GM18858 (cell line): ENCODE measurements around the gene B4GALT6.
A peak's percentile ranks its signal among the peaks of the same experiment; 100 is the strongest.

Experiments used
- ATAC-seq: cut with Tn5 transposase; IDR thresholded peaks from one replicate; pipeline ENCODE4 v1.9.1; 2021; ENCODE audit not compliant: unreplicated experiment

Gene B4GALT6

GRCh38 chr18:31661965-31662364 is 22.4 kb downstream of the B4GALT6 start:
- no peak for ATAC-seq

- no peak for ATAC-seq
Observed at GRCh38 chr18:31660763-31661162, 23.6 kb downstream of the B4GALT6 start.

DNA sequence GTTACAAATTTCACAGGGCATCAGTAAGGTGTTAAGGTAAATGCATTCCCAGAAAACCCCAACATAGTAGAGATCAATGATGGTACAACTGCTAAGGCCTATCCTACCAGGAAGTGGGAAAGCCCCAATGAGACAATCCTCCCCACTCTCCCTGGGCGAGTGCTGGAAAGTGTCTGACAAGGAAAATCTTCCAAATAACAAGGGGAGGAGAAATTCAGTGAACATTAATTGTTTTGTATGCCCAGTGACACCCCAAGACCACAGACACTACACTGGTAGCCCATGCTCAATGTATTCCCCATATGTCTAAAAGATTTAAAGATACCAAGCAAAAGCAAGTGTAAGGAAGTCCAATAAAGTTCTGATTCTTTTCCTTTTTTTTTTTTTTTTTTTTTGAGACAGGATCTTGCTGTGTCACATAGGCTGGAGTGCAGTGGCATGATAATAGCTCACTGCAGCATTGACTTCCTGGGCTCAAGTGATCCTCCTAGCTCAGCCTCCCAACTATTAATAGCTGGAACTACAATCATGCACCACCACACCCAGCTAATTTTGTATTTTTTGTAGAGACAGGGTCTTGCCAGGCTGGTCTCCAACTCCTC is 24.7 kb downstream of the B4GALT6 start:
- no peak for ATAC-seq

- peak; percentile 54 for ATAC-seq
Observed at GRCh38 chr18:31658670-31659575, 25.5 kb downstream of the B4GALT6 start.

DNA sequence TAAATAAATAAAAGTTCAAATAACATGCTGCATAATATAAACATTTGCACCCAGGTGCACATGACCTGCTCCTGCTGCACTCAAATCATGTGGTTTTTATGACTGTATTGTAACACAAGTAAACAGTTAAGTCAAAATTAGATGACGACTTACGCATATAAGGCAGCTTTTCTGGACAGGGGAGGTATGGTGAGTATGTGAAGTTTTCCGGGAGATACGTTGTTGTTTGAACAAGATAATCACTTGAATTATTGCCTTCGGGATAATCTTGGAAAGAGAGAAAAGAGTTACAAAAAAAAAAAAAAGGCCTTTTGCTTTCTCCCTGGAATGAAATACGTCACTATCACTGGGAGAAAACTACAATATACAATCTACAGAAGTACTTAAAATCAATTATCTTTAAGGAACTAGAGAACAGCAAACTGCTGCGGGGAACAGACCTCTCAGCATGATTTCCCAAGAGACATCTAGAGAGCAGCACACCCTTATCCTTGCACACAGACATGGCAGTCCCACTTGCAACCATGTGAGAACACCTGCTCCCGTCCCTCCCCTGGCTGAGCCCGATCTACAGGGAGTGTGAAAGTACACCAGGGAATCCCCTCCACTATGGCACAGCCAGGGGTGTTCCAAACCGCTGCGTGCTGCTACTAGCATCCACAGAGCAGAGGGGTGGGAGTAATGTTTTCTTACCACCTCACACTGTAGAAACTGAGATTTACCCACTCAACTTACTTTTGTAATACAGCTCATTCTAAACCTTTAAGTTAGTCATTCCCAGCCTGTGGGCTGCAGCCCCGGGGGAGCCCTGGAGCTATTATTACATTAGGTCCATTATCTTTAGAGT is 26.3 kb downstream of the B4GALT6 start:
- ATAC-seq: peak; percentile 83

DNA sequence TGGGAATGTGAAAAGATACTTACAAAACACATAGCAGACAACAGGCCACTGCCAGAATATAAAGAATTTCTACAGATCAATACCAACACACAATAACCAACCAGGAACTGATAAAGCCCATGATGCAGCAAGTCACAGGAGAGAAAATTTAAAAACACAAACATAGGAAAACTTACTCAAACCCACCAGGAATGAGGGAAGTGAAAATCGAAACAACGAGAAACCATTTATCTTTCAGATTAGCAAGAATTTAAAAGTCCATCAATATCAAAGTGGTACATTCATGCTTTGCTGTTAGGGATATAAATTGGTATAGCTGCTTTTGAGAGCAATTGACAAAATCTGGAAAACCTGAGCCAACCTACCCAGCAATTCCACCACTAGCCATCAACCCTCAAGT is 27.6 kb downstream of the B4GALT6 start:
- ATAC-seq: no peak

GRCh38 chr18:31655354-31655753 is 29.0 kb downstream of the B4GALT6 start:
- no peak for ATAC-seq

DNA sequence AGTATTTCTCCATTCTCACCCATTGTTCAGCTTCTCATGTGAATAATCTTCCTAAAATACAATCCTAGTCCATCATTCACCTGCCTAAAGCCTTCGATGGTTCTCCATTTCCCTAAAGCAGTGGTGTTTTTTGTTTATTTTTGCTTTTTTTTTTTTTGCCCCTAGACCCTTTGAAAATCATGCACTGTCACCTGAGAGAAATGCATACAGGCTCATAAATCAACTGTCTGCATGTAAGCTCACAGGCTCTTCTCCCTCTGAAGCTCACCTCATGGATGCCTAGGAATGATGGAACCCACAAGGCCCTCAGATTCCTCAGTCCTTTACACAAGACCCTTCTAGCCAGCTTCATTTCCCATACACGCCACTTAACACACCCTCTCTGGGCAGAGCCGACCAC is 31.5 kb downstream of the B4GALT6 start:
- no peak for ATAC-seq

GRCh38 chr18:31652357-31652756 is 32.0 kb downstream of the B4GALT6 start:
- ATAC-seq: no peak

- ATAC-seq: no peak
Observed at GRCh38 chr18:31651369-31651768, 33.0 kb downstream of the B4GALT6 start.

DNA sequence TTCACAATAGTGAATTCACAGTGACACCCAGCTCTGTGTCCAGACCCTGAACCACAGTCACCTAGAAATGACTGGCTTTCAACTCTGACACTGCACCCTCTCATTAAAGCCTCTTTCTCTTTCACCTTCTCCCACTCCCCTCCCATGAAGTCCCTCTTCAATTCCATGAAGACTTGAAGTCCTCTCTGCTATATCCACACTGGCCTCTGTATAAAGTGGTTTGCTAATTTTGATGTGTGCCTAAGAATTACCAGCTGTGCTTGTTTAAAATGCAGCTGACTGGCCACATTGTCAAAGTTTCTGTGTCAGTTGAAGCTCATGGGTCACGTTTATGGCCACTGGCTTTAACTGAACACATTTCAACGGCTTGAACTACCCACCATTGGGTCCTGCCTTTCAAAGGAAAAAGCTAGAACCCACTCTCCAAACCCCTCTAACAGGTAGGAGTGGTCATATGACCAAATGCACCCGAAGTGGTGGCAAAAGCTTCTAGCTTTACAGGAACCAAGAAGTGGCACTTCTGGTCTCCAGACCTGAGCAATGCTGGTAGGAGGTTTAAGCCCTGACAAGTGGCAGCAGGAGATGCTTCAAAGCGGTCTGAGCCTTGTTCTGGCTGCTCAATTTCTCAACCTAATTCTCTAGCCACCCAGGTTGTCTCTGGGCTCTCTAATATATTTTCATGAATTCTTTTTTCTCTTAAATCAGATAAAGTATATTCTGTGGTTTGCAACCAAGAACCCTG is 34.2 kb downstream of the B4GALT6 start:
- peak; percentile 33 for ATAC-seq

DNA sequence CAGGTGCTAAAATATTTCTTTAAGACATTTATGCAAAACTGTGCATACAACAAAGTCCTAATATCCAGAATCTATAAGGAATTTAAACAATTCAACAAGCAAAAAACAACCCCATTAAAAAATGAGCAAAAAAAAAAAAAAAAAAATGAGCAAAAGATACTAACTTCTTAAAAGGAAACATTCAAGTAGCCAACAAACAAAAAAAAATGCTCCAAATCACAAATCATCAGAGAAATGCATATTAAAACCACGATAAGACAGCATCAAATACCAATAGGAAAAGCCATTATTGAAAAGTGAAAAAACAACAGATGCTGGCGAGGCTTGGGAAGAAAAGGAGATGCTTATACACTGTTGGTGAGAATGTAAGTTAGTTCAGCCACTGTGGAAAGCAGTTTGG is 34.9 kb downstream of the B4GALT6 start:
- ATAC-seq: no peak

- ATAC-seq: peak; percentile 61
Observed at GRCh38 chr18:31648966-31649429, 35.4 kb downstream of the B4GALT6 start.

DNA sequence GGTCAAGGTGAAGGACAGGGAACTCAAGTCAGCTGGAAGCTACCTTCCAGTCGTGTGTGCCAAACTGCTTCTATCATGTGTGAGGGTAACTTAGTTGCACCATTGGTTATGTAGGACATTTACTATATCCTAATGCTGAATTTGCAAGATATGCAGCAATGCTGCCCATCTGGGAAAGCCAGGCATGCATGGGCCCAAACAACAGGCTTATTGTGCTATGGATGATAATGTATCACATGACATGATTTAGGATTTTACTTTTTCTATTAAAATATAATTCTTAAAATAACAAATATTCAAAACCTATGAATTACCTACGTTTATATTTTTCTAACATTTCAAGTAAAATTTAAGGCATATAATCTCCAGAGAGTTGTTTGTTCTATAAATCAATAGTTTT is 35.9 kb downstream of the B4GALT6 start:
- ATAC-seq: no peak

- ATAC-seq: no peak
Observed at GRCh38 chr18:31647127-31647753, 37.1 kb downstream of the B4GALT6 start.

- peak; percentile 32 for ATAC-seq
Observed at GRCh38 chr18:31646332-31647126, 37.9 kb downstream of the B4GALT6 start.

- ATAC-seq: no peak
Observed at GRCh38 chr18:31645411-31645810, 39.0 kb downstream of the B4GALT6 start.

DNA sequence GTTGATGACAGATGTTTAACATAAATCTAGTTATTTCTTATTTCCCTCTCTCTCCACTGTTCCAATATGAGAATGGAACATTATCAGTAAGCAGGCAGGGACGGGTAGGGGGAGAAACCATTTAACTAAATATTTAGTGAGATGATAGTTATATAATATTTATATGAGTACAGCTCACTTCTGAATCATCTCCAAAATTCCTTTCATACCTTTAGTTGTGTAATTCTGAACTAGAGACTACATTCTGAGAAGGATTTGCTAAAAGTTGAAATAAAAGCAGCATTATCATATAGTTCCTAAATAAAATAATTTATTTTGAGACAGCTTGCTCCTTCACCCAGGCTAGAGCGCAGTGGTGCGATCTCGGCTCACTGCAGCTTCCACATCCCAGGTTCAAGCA is 41.4 kb downstream of the B4GALT6 start:
- no peak for ATAC-seq

GRCh38 chr18:31637445-31637844 is 46.9 kb downstream of the B4GALT6 start:
- ATAC-seq: no peak
